GM21360 (cell line): Measurements from ENCODE around the gene MCRIP1.

Experiments used
- ATAC-seq: cut with Tn5 transposase; IDR thresholded peaks from one replicate; pipeline ENCODE4 v1.9.1; 2021; ENCODE audit warnings: mild to moderate bottlenecking, moderate library complexity; ENCODE audit not compliant: unreplicated experiment

Gene MCRIP1

DNA sequence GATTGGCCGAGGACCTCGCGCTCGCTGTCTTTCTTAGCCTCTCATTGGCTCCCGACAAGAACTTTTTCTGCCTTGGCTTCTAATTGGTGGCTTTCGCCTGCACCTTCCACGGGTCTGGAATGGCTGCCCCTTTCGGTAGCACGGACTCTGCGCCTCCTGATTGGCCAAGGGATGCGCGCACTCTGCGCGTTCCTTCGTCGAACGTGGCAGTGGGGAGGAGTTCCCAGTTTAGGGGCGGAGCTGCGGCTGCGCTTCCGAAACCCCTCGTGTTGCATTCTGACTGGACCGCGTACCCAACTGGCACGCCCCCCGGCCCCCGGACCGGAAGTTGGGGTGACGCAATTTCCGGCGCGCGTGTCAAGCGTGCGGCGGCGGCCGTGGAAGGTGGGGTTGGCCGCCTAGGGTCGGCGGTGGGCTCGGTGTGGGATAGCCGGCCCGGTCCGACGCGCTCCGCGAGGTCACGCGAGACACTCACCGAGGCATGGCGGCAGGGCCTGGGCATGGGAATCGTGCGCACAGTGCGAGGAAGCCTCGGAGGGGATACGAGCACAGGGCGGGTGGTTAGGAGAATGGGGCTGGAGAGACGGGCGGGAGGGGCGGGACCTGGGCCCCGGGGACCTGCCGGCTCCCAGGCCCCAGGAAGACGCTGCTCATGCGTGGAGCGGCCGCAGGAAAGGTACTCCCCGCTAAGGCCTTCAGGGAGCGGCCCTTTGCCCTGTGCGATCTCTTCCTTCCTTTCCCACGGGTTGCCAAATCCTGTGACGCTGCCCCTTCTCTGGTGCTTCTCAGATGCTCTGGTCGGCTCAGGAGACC lies 27.9 kb upstream of the MCRIP1 start:
- ATAC-seq = peak; percentile 74

DNA sequence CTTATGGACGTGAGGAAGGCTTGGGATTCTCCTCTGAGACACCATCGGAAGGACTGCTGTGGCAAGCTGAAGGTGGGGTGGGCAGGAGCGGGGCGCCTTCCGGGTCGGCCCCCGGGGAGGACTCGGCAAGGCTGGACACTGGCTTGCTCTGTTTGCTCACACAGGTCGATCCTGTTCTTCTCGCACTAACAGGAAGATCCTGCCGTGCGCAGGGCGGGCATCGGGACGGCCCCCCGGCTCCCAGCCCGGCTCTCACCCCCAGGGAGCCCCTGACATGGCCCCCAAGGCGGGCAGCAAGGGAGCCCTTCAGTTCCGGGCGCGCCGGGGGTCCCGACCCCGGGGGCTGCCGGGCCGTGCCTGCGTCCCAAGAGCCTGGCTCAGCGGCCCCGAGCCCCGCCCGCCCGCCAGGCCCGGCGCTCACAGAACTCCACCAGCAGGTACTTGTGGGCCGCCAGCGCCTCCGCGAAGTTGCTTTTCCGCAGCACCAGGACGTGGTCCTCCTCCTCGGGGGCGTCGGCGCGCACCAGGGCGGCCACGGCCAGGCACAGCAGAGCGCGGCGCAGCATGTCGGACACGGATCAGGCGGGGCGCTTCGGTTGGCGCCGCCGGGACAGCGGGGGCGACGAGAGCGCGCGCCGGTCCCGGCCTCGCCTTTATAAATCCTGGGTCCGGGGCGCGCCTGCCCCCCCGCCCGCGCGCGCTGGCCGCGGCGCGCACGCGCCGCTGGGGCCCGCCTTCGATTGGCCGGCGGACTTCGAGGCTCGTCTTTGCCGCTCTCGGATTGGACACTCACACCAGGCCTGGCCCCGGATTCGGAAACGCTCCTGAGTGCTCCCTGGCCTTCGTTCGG lies 27.0 kb upstream of the MCRIP1 start, which contains the start of gene P4HB:
TSS of gene P4HB (minus strand) at position 630 of the 850 bp plus-strand sequence. CDS start at position 566, 64 bp downstream.
- ATAC-seq = peak; percentile 2

DNA sequence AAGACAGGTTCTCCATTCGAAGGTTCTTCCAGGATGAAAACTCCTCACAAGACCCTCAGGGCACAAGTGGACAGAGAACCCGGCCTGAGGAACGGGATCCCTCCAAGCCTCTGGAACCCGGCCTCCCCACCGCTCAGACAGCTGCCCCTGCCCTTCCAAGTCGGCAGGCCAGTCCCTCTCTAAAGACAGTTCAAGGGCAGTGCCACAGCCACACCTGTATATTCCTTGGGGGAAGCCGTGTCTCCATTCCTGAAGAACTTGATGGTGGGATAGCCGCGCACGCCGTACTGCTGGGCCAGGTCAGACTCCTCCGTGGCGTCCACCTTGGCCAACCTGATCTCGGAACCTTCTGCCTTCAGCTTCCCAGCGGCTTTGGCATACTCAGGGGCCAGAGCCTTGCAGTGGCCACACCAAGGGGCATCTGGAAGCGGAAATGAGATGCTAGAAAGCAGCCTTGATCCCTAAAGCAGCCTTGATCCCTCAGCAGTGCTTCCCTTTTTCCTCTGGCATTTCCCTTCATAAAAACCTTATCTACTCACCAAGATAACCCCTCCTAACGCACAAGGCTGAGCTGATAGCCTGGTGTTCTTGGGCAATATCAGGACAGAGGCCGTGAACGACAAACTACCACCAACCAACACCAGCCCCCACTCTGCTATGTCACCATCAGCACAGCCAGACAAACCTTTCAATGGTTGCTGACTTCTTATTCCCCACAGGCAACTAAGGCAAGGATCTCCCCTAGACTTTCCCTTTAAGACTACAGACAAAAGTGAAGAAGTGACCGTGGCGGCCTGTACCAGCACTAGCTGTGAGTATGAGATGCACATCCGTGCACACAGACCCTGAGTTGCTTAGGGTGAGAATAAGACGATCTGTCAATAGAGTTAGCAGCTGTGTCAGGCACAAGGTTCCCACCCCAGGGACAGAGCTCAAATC lies 26.1 kb upstream of the MCRIP1 start:
- no peak for ATAC-seq

DNA sequence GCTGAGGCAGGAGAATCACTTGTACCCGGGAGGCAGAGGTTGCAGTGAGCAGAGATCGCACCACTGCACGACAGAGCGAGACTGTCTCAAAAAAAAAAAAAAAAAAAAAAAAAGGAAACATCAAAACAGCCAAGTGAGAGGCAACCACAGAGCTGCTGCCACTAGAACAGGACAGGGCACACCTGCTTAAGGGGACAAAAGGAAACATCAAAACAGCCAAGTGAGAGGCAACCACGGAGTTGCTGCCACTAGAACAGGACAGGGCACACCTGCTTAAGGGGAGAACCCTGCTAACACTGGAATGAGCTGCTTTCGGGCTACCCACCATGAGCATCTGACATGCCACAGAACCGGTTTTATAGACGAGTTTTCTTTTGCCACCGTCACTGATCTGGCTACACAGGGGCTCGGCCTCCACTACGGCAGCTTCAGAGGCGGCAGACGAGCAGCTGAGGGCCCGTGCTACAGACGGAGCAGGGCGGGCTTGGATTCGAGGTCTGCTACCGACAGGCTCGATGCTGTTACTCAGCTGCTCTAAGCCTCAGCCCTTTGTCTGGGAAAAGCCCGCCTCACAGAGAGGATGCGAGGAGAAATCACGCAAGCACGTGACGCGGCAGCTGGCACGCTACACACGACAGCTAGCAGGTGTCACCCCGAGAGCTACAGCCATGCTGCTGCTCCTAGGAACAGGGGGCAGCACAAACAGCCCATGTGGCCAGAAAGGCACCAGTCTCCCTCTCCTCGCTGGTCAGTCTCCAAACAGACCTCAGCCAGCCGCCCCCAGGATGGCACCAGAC lies 25.3 kb upstream of the MCRIP1 start:
- ATAC-seq = no peak

DNA sequence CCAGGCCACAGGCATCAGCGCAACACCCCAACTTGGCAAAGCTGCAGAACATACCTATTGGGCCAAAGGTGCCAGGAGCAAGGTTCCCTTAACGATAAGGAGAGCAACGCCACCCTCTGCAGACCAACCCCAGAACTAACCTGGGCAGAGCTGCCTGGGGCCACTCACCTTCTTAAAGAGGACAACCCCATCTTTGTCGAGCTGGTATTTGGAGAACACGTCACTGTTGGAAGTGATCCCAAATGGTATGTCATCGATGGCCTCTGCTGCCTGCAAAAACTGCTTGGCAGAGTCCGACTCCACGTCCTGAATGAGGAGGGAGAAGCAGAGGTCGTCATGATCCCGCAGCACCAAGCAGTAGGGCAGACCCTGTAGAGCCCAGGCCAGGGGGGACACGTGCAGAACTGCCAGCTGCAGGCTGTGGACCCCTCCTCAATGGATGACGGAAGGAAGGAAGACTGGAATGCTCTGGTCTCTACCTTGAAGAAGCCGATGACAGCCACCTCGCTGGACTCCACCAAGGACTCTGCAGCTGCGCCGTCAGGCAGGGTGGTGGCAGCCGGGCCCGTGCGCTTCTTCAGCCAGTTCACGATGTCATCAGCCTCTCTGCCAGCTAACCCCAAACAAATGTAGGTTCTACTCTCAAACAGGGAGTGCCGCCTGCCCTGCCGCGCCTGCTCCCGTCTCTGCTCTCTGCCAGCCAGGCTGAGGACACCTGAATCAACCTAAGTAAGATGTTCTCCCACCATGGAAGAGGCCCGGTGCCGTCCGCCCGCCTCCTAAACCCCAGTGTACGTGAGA lies 22.1 kb upstream of the MCRIP1 start:
- ATAC-seq = no peak

DNA sequence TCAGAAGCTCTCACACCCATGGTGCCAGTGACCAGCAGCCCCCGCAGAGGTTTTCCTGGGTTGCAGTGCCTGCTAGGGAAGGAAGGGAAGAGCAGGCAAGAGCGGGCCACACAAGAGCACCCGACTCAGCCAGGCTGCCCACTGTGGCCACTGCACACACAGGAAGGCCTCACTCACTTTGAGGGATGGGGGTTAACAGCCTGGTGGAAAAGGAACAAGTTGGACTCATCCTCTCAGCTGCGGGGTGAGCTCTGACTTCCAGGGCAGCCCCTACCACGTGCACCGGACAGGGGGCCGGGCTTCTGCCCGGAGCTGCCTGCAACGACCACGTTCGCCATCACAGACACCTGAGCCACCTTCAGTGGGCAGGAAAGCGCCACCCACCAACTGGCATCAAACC lies 19.1 kb upstream of the MCRIP1 start:
- ATAC-seq = no peak

DNA sequence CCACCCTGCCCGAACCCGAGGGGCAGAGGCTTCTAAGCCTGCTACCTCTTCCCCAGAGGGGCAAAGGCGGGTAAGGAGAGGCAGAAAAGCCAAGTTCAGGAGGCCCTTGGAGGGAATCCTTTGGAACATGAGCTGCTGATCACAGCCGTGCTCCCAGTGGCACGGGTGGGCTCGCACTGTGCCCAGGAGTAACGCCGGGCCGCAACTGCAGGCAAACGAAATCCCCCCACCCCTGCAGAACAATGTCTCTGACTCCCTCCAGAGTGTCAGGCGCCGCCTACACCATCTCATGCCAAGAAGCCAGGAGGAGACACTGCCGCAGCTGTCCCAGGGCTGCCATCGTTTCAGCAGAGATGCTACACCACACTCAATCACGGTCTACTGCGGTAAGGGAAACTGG lies 18.3 kb upstream of the MCRIP1 start:
- ATAC-seq = no peak

DNA sequence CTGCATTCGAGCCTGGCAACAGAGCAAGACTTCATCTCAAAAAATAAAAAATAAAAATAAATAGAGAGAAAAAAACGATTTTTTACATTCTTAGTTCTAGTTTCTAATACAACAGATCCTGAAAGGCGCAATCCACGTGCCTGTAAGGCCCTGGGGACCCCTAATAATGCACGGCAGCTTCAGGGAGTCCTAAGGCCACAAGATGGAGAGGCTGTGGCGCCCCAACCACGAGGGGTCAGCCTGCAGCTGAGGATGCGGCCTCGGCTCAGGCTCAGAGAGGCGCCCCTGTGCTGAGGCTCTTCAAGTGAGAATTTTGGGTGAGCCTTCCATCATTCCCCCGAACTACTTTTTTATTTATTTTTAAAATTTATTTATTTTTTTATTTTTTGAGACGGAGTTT lies 16.4 kb upstream of the MCRIP1 start:
- no peak for ATAC-seq

DNA sequence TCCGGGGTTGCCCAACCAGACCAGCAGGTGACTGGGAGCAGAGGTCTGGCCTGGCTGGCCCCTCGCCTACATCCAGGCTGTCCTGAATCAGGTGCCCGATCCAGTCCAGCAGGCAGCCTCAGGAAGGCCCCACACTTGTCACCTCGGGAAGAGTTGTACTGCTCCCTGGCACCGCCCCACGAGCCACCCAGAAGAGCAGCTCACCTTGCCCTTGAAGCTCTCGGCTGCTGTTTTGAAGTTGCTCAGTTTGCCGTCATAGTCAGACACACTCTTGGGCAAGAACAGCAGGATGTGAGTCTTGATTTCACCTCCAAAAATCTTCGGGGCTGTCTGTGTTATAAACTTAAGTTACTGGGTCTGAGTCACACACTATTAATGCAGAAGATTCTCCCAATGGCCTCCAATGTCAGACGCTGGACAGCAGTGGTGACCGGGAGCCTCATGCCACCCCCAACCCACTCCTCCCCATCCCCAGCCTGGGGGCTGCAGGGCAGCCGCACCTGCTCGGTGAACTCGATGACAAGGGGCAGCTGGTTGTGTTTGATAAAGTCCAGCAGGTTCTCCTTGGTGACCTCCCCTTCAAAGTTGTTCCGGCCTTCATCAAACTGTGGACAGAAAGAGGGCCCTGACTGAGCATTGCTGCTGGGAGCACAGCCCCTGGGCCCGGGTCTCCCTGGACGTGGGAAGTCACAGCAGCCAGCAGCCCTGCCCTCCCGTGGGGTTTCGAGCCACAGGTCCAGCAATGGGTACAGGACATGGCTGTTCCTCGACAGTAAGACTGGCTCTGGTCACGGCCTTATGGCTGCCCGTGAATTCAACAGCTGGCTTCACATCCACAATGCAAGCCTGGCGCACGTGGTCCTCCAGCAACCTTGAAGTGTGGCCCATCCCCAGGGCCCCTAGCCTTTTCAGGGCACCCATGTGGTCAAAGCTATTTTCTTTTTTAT lies 13.9 kb upstream of the MCRIP1 start:
- no peak for ATAC-seq

DNA sequence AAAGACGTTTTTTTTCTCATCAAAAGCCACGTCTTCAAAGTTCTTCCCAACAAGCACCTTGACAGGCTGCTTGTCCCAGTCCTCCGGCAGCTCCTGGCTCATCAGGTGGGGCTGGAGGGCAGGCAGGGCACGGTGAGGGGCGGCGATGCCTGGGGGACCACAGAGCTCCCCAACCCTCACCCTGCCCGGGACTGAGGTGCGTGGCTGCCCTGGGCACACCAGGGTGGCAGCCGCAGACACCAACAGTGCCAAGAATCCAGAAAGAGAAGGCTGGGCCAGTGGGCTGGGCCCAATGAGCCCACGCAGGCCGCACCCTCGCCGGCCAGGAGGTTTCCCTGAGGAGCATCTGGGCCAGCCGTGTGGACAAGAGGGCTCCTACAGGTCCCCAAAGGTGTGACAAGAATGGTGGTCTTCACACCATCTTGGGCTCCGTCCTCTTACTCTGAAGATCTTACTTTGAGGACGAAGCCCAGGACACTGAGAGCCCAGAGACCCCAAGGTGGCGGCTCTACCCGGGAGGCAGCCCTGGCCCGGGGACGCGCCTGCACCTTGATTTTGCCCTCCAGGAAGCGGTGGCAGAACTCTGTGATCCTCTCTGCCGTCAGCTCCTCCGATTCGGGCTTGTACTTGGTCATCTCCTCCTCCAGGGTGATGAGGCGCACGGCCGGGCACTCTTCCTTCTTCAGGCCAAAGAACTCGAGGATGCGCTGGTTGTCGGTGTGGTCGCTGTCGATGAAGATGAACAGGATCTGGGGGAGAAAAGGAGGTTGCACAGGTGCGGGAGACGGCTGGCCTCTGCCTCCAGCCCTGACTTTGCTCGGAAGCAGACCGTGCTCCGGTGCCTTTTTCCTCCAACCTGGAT lies 13.0 kb upstream of the MCRIP1 start:
- no peak for ATAC-seq

DNA sequence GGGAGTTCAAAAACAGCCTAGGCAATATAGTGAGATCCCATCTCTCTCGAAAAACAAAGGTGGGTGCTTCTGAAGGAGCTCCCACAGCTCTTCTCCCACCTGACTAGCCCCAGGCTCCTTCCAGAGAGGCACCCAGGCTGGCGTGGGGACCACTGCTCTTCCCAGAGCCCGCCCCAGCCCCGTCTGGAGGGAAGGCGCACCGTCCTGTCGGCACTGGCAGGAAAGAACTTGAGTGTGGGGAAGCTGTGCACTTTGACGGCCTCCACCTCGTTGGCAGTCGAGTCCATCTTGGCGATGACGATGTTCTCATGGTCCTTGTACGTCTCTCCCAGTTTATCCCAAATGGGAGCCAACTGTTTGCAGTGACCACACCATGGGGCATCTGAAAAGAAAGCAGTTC lies 12.3 kb upstream of the MCRIP1 start:
- ATAC-seq = no peak

DNA sequence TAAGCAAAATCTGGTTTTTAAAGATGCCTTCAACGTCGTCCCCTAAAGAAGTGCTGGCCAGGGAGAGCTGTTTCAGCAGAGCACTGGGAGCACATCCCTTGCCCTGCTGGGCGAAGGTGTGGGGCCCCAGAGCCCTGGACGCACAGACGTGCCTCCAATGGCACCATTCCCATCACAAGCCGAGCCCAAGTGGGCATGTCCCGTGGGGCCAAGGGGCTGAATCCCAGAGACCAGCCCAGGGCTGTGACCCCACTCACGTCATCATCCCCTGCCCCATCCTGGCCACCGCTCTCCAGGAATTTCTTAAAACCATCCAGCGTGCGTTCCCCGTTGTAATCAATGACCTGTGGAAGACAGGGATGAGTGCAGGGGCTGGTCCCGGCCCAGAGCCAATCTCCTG lies 11.8 kb upstream of the MCRIP1 start:
- no peak for ATAC-seq

DNA sequence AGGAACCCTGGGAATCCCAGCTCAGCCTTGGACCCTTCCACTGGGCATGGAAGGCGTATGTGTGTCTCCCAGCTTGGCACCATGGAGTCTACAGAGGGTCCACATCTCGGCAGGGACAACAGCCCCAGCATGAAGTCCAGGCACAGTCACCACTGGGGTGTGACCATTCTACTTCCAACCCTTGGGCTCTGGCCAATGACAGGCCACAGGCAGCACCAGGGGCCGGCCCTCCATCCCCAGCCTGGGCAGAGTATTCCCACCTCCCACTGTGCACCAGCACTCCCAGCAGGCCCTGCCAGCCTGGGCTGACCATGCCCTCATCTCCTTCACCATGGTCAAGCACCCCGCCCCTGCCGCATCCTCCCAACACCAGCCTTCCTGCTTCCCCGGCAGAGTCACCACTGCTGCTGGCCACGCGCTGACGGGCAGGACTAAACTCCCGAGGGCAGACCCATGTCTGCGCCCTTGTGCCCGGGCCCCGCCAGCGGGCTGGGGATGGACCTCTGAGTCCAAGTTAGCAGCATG lies 11.3 kb upstream of the MCRIP1 start:
- no peak for ATAC-seq

DNA sequence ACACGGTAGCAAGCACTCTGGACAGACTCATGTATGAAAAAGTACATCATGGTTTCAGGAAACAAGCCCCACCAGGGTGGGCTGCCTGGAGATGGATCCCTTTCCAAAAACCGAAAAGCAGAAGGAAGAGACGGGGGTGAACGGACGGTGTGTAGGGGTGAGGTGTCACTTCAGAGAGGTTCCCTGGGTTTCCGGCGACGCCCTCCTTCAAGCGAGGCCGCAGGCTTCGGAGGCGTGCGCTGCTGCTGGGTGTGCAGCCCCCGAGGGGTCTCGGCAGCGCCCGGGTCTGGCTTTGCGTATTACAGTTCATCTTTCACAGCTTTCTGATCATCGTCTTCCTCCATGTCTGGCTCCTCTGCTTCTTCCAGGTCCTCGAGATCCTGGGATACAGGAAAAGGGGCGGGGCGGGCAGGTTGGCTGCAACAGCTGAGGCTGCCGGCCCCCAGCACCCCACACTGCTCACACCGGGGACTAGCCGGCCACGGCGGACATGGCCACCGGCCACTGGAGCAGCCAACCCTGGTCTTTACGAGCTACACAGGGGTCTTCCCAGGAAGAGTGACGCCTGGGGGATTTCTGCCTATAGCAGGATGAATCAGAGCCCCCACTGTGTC lies 10.7 kb upstream of the MCRIP1 start:
- no peak for ATAC-seq

DNA sequence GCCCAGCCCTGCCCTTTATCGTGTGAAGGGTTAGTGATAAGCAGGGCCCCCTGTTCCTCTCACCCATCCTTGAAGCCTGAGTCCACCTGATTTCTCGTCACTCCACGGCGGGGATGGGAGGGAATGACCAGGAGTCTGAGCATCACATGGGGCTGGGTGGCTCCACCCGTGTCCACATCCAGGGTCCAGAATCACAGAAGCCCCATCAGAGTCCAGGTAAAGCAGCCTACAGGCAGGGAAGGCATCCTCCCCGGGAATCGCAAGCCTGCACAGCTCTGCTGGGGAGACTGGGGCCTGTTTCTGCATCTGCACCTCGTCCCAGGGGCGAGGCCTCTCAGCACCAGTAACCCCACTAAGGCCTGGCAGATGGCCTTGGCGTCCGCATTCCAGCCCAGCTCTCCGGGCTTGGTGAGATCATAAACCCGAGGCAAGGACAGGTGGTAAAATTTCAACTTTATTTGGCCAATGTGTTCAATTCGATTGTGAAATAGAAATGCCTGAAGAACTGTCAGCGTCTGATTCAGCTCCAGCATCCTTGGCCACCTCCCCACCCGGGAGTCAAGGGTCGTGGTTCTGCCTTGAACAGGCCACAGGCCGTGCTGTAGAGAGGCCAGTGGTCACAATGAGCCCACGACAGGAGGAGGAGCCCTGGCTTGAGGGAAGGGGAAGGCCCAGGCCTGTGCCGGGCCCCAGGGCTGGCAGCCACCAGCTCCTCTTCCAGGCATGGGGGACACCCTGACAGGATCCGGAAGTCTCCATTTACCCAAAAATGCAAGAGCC lies 9.8 kb upstream of the MCRIP1 start:
- no peak for ATAC-seq

DNA sequence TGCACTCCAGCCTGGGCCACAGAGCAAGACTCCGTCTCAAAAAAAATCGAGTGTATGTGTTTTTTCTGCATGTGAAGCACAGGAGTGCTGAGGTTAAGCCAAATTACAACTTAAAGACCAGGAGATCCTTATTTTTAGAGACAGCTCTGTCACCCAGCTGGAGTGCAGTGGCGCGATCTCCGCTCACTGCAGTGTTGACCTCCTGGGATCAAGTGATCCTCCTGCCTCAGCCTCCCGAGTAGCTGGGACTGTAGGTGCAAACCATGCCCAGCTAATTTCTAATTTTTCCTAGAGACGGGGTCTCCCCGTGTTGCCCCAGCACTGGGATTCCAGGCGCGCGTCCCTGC lies 9.3 kb upstream of the MCRIP1 start:
- no peak for ATAC-seq
